PC-9 (cell line): ENCODE data around the gene GALNT9. TPM values are rescaled to one million over a fixed set of nuclear protein-coding genes. Genes with fewer than 3 reads are reported as not detected.

Experiments used
- BruUV-seq: library from RNA; stranded (reverse); fragments of 400-500 nt; replicated peaks from 2 replicates; lab custom pipeline; 2021; lab: Mats Ljungman, UMichigan
- CTCF ChIA-PET: fragments of 300-600 bp; sonication (Branson Sonifier 250); formaldehyde crosslinking; loops from one replicate; lab custom pipeline; 2022; ENCODE audit warnings: antibody characterized with exemption; lab: Charles Lee
- POLR2A ChIA-PET: fragments of 300-600 bp; sonication (Branson Sonifier 250); formaldehyde crosslinking; loops from one replicate; lab custom pipeline; 2022; ENCODE audit warnings: antibody characterized with exemption; ENCODE audit not compliant: unreplicated experiment; lab: Charles Lee
- DNase-seq, 2 experiments: peaks; one replicate each; pipeline versions ENCODE4 v3.0.0 to v3.0.0-alpha.2; 2015 to 2022; ENCODE audit warnings: mixed read lengths in 1 of 2
- H2AFZ ChIP-seq: fragments of 200-600 bp; sonication (generic); 2 replicates; pipeline ENCODE4 v1.8.1; 2017; ENCODE audit warnings: antibody characterized with exemption
- H3F3A ChIP-seq: fragments of 200-600 bp; sonication (generic); 2 replicates; pipeline ENCODE4 v1.8.1; 2017; ENCODE audit warnings: antibody characterized with exemption, mild to moderate bottlenecking, low read depth; ENCODE audit not compliant: insufficient read depth
- H3K27ac ChIP-seq: fragments of 200-600 bp; sonication (generic); 2 replicates; pipeline ENCODE4 v1.6.1; 2016; ENCODE audit warnings: mixed run types
- H3K27me3 ChIP-seq: fragments of 200-600 bp; sonication (generic); 2 replicates; pipeline ENCODE4 v1.6.1; 2016; ENCODE audit warnings: low read depth, mixed run types; ENCODE audit not compliant: insufficient read depth
- H3K36me3 ChIP-seq: fragments of 200-600 bp; sonication (generic); 2 replicates; pipeline ENCODE4 v1.6.1; 2016; ENCODE audit warnings: low read depth, mixed run types
- H3K4me1 ChIP-seq: fragments of 200-600 bp; sonication (generic); replicated peaks from 2 replicates; pipeline ENCODE4 v1.6.1; 2016; ENCODE audit warnings: mixed run types; ENCODE audit not compliant: insufficient read depth
- H3K4me2 ChIP-seq: fragments of 200-600 bp; sonication (generic); 2 replicates; pipeline ENCODE4 v1.6.1; 2017; ENCODE audit warnings: mixed run types
- H3K4me3 ChIP-seq: fragments of 200-600 bp; sonication (generic); 2 replicates; pipeline ENCODE4 v1.6.1; 2016; ENCODE audit warnings: mixed run types
- H3K79me2 ChIP-seq: fragments of 200-600 bp; sonication (generic); 2 replicates; pipeline ENCODE4 v1.6.1; 2017; ENCODE audit warnings: low read depth, mixed run types
- H3K9me2 ChIP-seq: fragments of 200-600 bp; sonication (generic); 2 replicates; pipeline ENCODE4 v1.8.1; 2017; ENCODE audit warnings: mild to moderate bottlenecking; ENCODE audit not compliant: insufficient read depth
- H3K9me3 ChIP-seq: fragments of 200-600 bp; sonication (generic); 2 replicates; pipeline ENCODE4 v1.8.1; 2016; ENCODE audit warnings: low read depth; ENCODE audit not compliant: insufficient read depth
- H4K20me1 ChIP-seq: fragments of 200-600 bp; sonication (generic); 2 replicates; pipeline ENCODE4 v1.8.1; 2017; ENCODE audit not compliant: insufficient read depth
- CTCF ChIP-seq: fragments of 200-600 bp; sonication (generic); conservative IDR thresholded peaks from 2 replicates; pipeline ENCODE4 v1.6.1; 2017; ENCODE audit warnings: mixed run types, antibody characterized with exemption, mild to moderate bottlenecking, moderate library complexity
- EZH2 ChIP-seq: fragments of 200-600 bp; sonication (generic); IDR thresholded peaks from 2 replicates; pipeline ENCODE4 v1.8.0; 2017; ENCODE audit warnings: antibody characterized with exemption, low read depth
- intact Hi-C: fragments of 100-400 bp; cut with micrococcal nuclease; formaldehyde crosslinking; loops from one replicate; pipeline ENCODE4 v1.10.0; 2022; ENCODE audit not compliant: unreplicated experiment
- total RNA-seq: library from RNA; stranded (reverse); gene quantifications from 2 replicates; pipeline ENCODE4 v1.2.3, GENCODE V29; 2021

Gene GALNT9
- total RNA-seq, 1 experiment from 2014 or later, result 11.2 TPM

GRCh38 chr12:132285991-132286681 lies 43.3 kb downstream of the GALNT9 start:
- BruUV-seq, result no TSS peak
- no peak for TF ChIP-seq EZH2
- no peak for TF ChIP-seq CTCF
- Histone ChIP-seq H3K4me1 (peaks cover 28% of the 10 kb centered on the region), H3K27me3 (peaks cover 14% of the 10 kb centered on the region; the same call in 1 of the 2 replicates), H3K27ac (no peak overlapping the region), H3K36me3 (no peaks in the 10 kb centered on the region), H3K9me3 (no peaks in the 10 kb centered on the region; the same call in 1 of the 2 replicates), H3K79me2 (no peaks in the 10 kb centered on the region), H3K4me3 (no peak overlapping the region), H2AFZ (no peak overlapping the region), H4K20me1 (no peaks in the 10 kb centered on the region; the same call in 1 of the 2 replicates), H3K4me2 (peak overlapping the region; percentile 28; the same call in 1 of the 2 replicates), H3F3A (peaks cover 23% of the 10 kb centered on the region; the same call in 1 of the 2 replicates), H3K9me2 (no peaks in the 10 kb centered on the region)
- intact Hi-C loops, result loop anchor here (5.0 kb wide), 2 partner anchors 64 to 106 kb away; no protein-coding TSS in a partner anchor
- peak in 1 of 2 experiments; percentile 78 for DNase-seq
- POLR2A ChIA-PET, result interaction anchor here (0.6 to 0.7 kb wide), 2 partner anchors 84 to 111 kb away, joined by 5 to 8 read pairs; no protein-coding TSS in a partner anchor
- CTCF ChIA-PET, result no interaction called here

DNA sequence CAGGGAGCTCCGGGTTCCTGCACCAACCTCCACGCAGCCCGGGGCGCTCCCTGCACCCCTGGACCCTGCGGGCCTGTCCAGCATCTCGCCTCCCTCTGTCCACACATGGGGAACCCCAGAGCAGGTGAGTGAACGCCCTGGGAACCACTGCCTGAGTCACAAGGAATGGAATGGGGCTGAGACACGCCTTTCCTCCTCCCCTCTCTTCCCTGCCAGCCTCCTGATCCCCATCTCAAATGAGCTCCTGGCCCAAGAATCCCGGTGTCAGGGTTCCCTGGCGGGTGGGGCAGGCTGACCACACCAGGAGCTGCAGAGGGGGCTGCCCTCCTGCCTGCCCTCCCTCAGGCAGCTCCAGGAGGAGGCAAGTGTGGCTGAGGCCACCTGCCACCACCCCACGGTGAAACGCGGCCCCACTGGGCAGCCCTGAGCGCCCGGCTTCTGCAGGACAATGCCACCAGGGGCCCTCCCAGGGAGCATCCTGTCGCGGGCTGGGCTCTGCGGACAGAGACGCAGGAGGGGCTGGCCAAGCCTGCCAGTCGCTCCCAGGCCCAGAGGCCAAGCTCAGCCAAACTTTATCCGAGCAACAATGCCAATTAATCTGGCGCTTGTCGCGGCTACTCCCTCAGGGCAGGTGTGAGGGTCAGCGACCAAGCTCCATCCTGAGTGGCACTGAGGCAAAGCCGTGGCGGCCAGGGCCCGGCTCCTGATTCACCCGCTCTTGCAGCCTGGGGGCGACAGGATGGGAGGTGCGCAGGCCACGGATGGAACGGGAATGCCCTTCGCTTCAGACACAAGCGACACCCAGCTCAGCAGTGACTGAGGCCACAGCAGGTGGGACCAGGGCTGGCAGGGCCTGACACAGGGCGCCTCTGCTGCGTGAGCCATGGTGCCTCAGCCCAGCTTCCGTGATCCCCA lies 44.3 kb downstream of the GALNT9 start:
- intact Hi-C loops, result loop anchor here (5.0 kb wide), 2 partner anchors 63 to 107 kb away; no protein-coding TSS in a partner anchor
- peak overlapping the region; percentile 53 for H3K4me2 ChIP-seq

More for the DNA sequence above, 44.3 kb downstream of the GALNT9 start:
- Histone ChIP-seq H3K4me3 (no peak overlapping the region), H4K20me1 (no peaks in the 10 kb centered on the region; the same call in 1 of the 2 replicates), H2AFZ (no peak overlapping the region), H3K27me3 (peaks cover 23% of the 10 kb centered on the region), H3F3A (peaks cover 23% of the 10 kb centered on the region; the same call in 1 of the 2 replicates), H3K27ac (no peak overlapping the region), H3K79me2 (no peaks in the 10 kb centered on the region), H3K9me2 (no peaks in the 10 kb centered on the region), H3K4me1 (peaks cover 28% of the 10 kb centered on the region), H3K36me3 (no peaks in the 10 kb centered on the region), H3K9me3 (no peaks in the 10 kb centered on the region; the same call in 1 of the 2 replicates)
- BruUV-seq, result TSS peak; percentile 45
- peak; percentile 80 to 86 for DNase-seq
- POLR2A ChIA-PET, result interaction anchor here (0.6 to 0.9 kb wide), 2 partner anchors 99 to 161 kb away, joined by 8 to 15 read pairs; no protein-coding TSS in a partner anchor
- TF ChIP-seq CTCF (no peak), EZH2 (no peak)
- CTCF ChIA-PET, result interaction anchor here (0.6 kb wide), 1 partner anchor 123 kb away, joined by 20 read pairs; no protein-coding TSS in a partner anchor
